Vagina (tissue), 2 donors: Measurements from ENCODE around the gene TDP2. TPM values are rescaled to one million over a fixed set of nuclear protein-coding genes. Genes with fewer than 3 reads are reported as not detected.

Experiments
- DNase-seq, 2 donors: peaks; one replicate each; pipeline ENCODE4 v3.0.0-alpha.2; 2017; ENCODE audit errors: extremely low spot score in 2 of 2
- H3K27ac ChIP-seq: fragments of 200-600 bp; sonication (generic); one replicate; pipeline ENCODE4 v1.5.1; 2019
- H3K27me3 ChIP-seq: fragments of 200-600 bp; sonication (generic); one replicate; pipeline ENCODE4 v1.5.1; 2019
- H3K36me3 ChIP-seq, 2 donors: fragments of 200-600 bp; sonication (generic); one replicate each; pipeline ENCODE4 v1.5.1; 2017 to 2019
- H3K4me1 ChIP-seq: fragments of 200-600 bp; sonication (generic); one replicate; pipeline ENCODE4 v1.5.1; 2019
- H3K4me3 ChIP-seq, 2 donors: fragments of 200-600 bp; sonication (generic); 1 replicate in 1 of 2; 2 replicates in 1 of 2; pipeline ENCODE4 v1.5.1; 2016 to 2019
- H3K9me3 ChIP-seq: fragments of 200-600 bp; sonication (generic); one replicate; pipeline ENCODE4 v1.5.1; 2019
- CTCF ChIP-seq, 3 experiments: fragments of 450-650 bp in 2 of 3; fragments of 200-600 bp in 1 of 3; sonication (generic) in 1 of 3; IDR thresholded peaks; one replicate each; pipeline ENCODE4 v1.5.1; 2017 to 2019; ENCODE audit warnings: antibody characterized with exemption in 3 of 3, mild to moderate bottlenecking in 2 of 3, moderate library complexity in 2 of 3
- POLR2A ChIP-seq, 2 donors: fragments of 450-650 bp; IDR thresholded peaks; one replicate each; pipeline ENCODE4 v1.6.1; 2017; ENCODE audit warnings: antibody characterized with exemption in 2 of 2, mild to moderate bottlenecking in 2 of 2, moderate library complexity in 2 of 2
- POLR2AphosphoS5 ChIP-seq, 2 donors: sonication (generic); formaldehyde crosslinking; IDR thresholded peaks; one replicate each; pipeline ENCODE4 v1.9.0; 2017; ENCODE audit warnings: antibody characterized with exemption in 2 of 2, mild to moderate bottlenecking in 2 of 2, low read depth in 1 of 2; ENCODE audit not compliant: insufficient read depth in 1 of 2
- intact Hi-C: fragments of 100-400 bp; cut with DNase I; formaldehyde crosslinking; loops from one replicate; pipeline ENCODE4 v1.15.1; 2023
- total RNA-seq: library from RNA; depleted of rRNA; stranded (reverse); fragments of >200 nt; gene quantifications from one replicate; pipeline ENCODE4 v1.2.3, GENCODE V29; 2016

Gene TDP2
- total RNA-seq, 1 donor from 2014 or later: 28.7 TPM

- DNase-seq: no peak
- no peaks in the 10 kb centered on the region for H3K9me3 ChIP-seq
- no peaks in the 10 kb centered on the region for H3K27me3 ChIP-seq
- intact Hi-C loops: loop anchor here (10.0 kb wide), 1 partner anchor 1636 kb away; no protein-coding TSS in a partner anchor
- H3K4me1 ChIP-seq: peaks cover 20% of the 10 kb centered on the region
- peaks cover 0 to 19% of the 10 kb centered on the region in 2 donors for H3K36me3 ChIP-seq
- TF ChIP-seq CTCF (IDR thresholded peaks at IDR 0.05) (no peak), POLR2AphosphoS5 (IDR thresholded peaks at IDR 0.05; ENCODE audit: insufficient read depth in 1 of 2, low read depth in 1 of 2) (no peak), POLR2A (IDR thresholded peaks at IDR 0.05) (no peak)
- H3K4me3 ChIP-seq: no peak overlapping the region
- H3K27ac ChIP-seq: no peak overlapping the region
Measured at GRCh38 chr6:24658573-24659560, 7.8 kb downstream of the TDP2 start.

- no peaks in the 10 kb centered on the region for H3K9me3 ChIP-seq
- H3K36me3 ChIP-seq: peaks cover 0 to 35% of the 10 kb centered on the region in 2 donors
- H3K27me3 ChIP-seq: no peaks in the 10 kb centered on the region
- peaks cover 7% of the 10 kb centered on the region for H3K4me1 ChIP-seq
- H3K27ac ChIP-seq: no peak overlapping the region
- no peak for DNase-seq
- TF ChIP-seq CTCF (IDR thresholded peaks at IDR 0.05) (no peak), POLR2A (IDR thresholded peaks at IDR 0.05) (no peak), POLR2AphosphoS5 (IDR thresholded peaks at IDR 0.05; ENCODE audit: insufficient read depth in 1 of 2, low read depth in 1 of 2) (no peak)
- H3K4me3 ChIP-seq: no peak overlapping the region
- intact Hi-C loops: loop anchor here (10.0 kb wide), 1 partner anchor 1640 kb away; no protein-coding TSS in a partner anchor
Measured at GRCh38 chr6:24655215-24655614, 11.5 kb downstream of the TDP2 start.

- no peak for DNase-seq
- intact Hi-C loops: loop anchor here (10.0 kb wide), 1 partner anchor 1644 kb away; no protein-coding TSS in a partner anchor
- H3K27me3 ChIP-seq: no peaks in the 10 kb centered on the region
- H3K4me1 ChIP-seq: peaks cover 10% of the 10 kb centered on the region
- no peak overlapping the region for H3K27ac ChIP-seq
- TF ChIP-seq POLR2A (IDR thresholded peaks at IDR 0.05) (no peak), CTCF (IDR thresholded peaks at IDR 0.05) (no peak), POLR2AphosphoS5 (IDR thresholded peaks at IDR 0.05; ENCODE audit: insufficient read depth in 1 of 2, low read depth in 1 of 2) (no peak)
- H3K4me3 ChIP-seq: no peak overlapping the region
- no peaks in the 10 kb centered on the region for H3K9me3 ChIP-seq
- peaks cover 0 to 28% of the 10 kb centered on the region in 2 donors for H3K36me3 ChIP-seq
Measured at GRCh38 chr6:24650365-24650764, 16.3 kb downstream of the TDP2 start.

- Histone ChIP-seq H3K27me3 (no peaks in the 10 kb centered on the region), H3K4me3 (no peak overlapping the region), H3K27ac (no peak overlapping the region), H3K4me1 (peaks cover 13% of the 10 kb centered on the region), H3K9me3 (no peaks in the 10 kb centered on the region), H3K36me3 (peaks cover 0 to 28% of the 10 kb centered on the region in 2 donors)
- TF ChIP-seq POLR2A (IDR thresholded peaks at IDR 0.05) (no peak), POLR2AphosphoS5 (IDR thresholded peaks at IDR 0.05; ENCODE audit: insufficient read depth in 1 of 2, low read depth in 1 of 2) (no peak), CTCF (IDR thresholded peaks at IDR 0.05) (no peak)
- DNase-seq: no peak
- intact Hi-C loops: loop anchor here (10.0 kb wide), 1 partner anchor 1645 kb away; no protein-coding TSS in a partner anchor
Measured at GRCh38 chr6:24649691-24650090, 17.0 kb downstream of the TDP2 start.
